Body of pancreas (tissue), 4 donors: ENCODE data around the gene PGAM2.

Experiments
- POLR2A ChIP-seq, 3 donors: fragments of 450-650 bp; IDR thresholded peaks; one replicate each; pipeline ENCODE4 v1.6.1; 2016; ENCODE audit warnings: antibody characterized with exemption in 3 of 3, mild to moderate bottlenecking in 2 of 3
- TF ChIP-seq, protein P1 (sequence below), 7 experiments: fragments of 450-650 bp in 4 of 7; fragments of 200-600 bp in 3 of 7; sonication (generic) in 3 of 7; IDR thresholded peaks; one replicate each; pipeline ENCODE4 v1.5.1; 2016 to 2019; ENCODE audit warnings: antibody characterized with exemption in 7 of 7

DNA sequence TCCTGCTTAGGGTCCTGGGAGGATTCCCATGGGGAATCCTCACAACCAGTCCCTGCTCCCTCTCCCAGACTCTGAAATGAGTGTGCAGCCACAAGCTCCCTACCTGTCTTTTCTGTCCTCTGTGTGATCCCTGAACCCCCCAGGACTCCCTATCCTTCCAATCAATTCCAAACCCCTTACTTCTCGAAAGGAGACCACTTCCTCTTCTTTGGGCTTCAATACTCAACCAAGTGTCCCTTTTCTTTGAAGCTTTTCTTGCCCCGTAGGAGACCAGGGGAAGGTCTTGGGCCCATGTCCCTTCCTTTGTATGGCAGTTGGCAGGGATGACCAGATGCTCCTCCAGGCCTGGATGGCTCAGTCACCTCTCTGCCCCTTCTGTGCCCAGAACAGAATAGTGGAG is 40.5 kb upstream of the PGAM2 start:
- TF ChIP-seq, protein P1, sequence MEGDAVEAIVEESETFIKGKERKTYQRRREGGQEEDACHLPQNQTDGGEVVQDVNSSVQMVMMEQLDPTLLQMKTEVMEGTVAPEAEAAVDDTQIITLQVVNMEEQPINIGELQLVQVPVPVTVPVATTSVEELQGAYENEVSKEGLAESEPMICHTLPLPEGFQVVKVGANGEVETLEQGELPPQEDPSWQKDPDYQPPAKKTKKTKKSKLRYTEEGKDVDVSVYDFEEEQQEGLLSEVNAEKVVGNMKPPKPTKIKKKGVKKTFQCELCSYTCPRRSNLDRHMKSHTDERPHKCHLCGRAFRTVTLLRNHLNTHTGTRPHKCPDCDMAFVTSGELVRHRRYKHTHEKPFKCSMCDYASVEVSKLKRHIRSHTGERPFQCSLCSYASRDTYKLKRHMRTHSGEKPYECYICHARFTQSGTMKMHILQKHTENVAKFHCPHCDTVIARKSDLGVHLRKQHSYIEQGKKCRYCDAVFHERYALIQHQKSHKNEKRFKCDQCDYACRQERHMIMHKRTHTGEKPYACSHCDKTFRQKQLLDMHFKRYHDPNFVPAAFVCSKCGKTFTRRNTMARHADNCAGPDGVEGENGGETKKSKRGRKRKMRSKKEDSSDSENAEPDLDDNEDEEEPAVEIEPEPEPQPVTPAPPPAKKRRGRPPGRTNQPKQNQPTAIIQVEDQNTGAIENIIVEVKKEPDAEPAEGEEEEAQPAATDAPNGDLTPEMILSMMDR (IDR thresholded peaks at IDR 0.05): no peak
- TF ChIP-seq POLR2A (IDR thresholded peaks at IDR 0.05): no peak
